KMS-11 (cell line): ENCODE results near the gene NDUFS6.

Experiments used
- H2AFZ ChIP-seq: fragments of 200-600 bp; sonication (generic); 2 replicates; pipeline ENCODE4 v1.6.1; 2016; ENCODE audit warnings: antibody characterized with exemption, mixed run types, low read depth
- H3K27ac ChIP-seq: fragments of 200-600 bp; sonication (generic); 2 replicates; pipeline ENCODE4 v1.6.1; 2016; ENCODE audit warnings: mild to moderate bottlenecking, mixed run types
- H3K27me3 ChIP-seq: fragments of 200-600 bp; sonication (generic); 2 replicates; pipeline ENCODE4 v1.6.1; 2017; ENCODE audit warnings: mild to moderate bottlenecking, low read depth, mixed run types, moderate library complexity; ENCODE audit not compliant: insufficient read depth
- H3K36me3 ChIP-seq: fragments of 200-600 bp; sonication (generic); 2 replicates; pipeline ENCODE4 v1.6.1; 2017; ENCODE audit warnings: mild to moderate bottlenecking, mixed run types; ENCODE audit not compliant: insufficient read depth
- H3K4me1 ChIP-seq: fragments of 200-600 bp; sonication (generic); 2 replicates; pipeline ENCODE4 v1.6.1; 2016; ENCODE audit warnings: mild to moderate bottlenecking, low read depth, mixed run types; ENCODE audit not compliant: poor library complexity, severe bottlenecking
- H3K4me2 ChIP-seq: fragments of 200-600 bp; sonication (generic); 2 replicates; pipeline ENCODE4 v1.7.0; 2016; ENCODE audit warnings: mild to moderate bottlenecking, mixed run types
- H3K4me3 ChIP-seq: fragments of 200-600 bp; sonication (generic); IDR thresholded peaks from 2 replicates; pipeline ENCODE4 v1.6.1; 2017; ENCODE audit warnings: low read depth, low read length, mixed read lengths; ENCODE audit not compliant: insufficient read depth
- H3K79me2 ChIP-seq: fragments of 200-600 bp; sonication (generic); 2 replicates; pipeline ENCODE4 v1.6.1; 2016; ENCODE audit warnings: low read depth, mixed run types; ENCODE audit not compliant: insufficient read depth
- H3K9ac ChIP-seq: fragments of 200-600 bp; sonication (generic); 2 replicates; pipeline ENCODE4 v1.6.1; 2016; ENCODE audit warnings: mild to moderate bottlenecking, mixed run types
- H4K20me1 ChIP-seq: fragments of 200-600 bp; sonication (generic); 2 replicates; pipeline ENCODE4 v1.6.1; 2016; ENCODE audit warnings: mild to moderate bottlenecking, mixed run types; ENCODE audit not compliant: insufficient read depth
- TF ChIP-seq, protein P1 (sequence below): fragments of 200-600 bp; sonication (generic); conservative IDR thresholded peaks from 2 replicates; pipeline ENCODE4 v1.6.1; 2017; ENCODE audit warnings: low read depth, mild to moderate bottlenecking, antibody characterized with exemption, low read length, moderate library complexity, mixed read lengths

NDUFS6 gene

DNA sequence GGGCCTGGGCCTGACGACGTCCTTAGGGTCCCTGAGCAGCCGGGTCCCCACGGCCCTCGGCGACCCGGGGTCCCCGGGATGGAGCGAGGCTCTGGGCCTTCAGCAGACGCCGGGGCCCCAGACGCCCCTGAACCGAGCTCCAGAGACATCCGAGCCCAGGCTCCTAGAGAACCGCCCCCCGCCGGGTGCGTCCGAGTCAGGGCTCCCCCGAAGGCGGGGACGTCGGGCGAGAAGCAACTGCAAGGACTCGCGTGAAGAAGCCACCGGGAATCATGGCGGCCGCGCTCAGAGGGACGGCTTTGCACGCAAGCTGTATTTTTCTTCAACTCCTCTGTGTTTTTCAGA, 56.0 kb downstream of the NDUFS6 start:
- TF ChIP-seq, protein P1, sequence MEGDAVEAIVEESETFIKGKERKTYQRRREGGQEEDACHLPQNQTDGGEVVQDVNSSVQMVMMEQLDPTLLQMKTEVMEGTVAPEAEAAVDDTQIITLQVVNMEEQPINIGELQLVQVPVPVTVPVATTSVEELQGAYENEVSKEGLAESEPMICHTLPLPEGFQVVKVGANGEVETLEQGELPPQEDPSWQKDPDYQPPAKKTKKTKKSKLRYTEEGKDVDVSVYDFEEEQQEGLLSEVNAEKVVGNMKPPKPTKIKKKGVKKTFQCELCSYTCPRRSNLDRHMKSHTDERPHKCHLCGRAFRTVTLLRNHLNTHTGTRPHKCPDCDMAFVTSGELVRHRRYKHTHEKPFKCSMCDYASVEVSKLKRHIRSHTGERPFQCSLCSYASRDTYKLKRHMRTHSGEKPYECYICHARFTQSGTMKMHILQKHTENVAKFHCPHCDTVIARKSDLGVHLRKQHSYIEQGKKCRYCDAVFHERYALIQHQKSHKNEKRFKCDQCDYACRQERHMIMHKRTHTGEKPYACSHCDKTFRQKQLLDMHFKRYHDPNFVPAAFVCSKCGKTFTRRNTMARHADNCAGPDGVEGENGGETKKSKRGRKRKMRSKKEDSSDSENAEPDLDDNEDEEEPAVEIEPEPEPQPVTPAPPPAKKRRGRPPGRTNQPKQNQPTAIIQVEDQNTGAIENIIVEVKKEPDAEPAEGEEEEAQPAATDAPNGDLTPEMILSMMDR = no peak
- no peak overlapping the region for H3K9ac ChIP-seq
- H3K79me2 ChIP-seq = no peaks in the 10 kb centered on the region
- no peaks in the 10 kb centered on the region for H3K36me3 ChIP-seq
- no peak overlapping the region for H3K4me2 ChIP-seq
- no peaks in the 10 kb centered on the region for H4K20me1 ChIP-seq
- peaks cover 29% of the 10 kb centered on the region; the same call in 1 of the 2 replicates for H3K27me3 ChIP-seq
- no peak overlapping the region for H3K4me3 ChIP-seq
- no peaks in the 10 kb centered on the region for H3K4me1 ChIP-seq
- no peak overlapping the region for H3K27ac ChIP-seq
- no peak overlapping the region for H2AFZ ChIP-seq

DNA sequence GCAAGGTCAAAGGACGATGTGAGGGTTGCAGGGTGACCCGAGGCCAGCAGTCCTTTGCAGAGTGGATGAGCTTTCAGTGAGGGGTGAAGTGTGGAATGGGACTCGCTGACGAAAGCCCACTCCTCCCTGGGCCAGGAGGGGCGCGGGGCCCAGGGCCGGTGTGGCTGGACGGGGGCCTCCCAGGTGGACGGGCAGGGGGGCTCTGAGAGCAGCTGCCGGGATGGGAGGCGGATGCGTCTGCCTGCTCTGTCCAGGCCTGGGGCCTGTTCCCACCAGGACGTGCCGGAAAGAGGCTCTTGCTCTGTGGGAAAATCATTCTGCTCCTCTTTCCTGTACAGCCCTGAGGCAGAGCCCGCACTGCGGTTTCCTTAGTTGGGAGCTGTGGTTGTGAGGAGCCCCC, 57.2 kb downstream of the NDUFS6 start:
- H3K79me2 ChIP-seq = no peaks in the 10 kb centered on the region
- peaks cover 32% of the 10 kb centered on the region for H3K27me3 ChIP-seq
- no peak overlapping the region for H3K9ac ChIP-seq
- H3K4me1 ChIP-seq = no peaks in the 10 kb centered on the region
- no peak overlapping the region for H2AFZ ChIP-seq
- H3K4me2 ChIP-seq = no peak overlapping the region
- TF ChIP-seq, protein P1 = no peak
- no peaks in the 10 kb centered on the region for H4K20me1 ChIP-seq
- no peak overlapping the region for H3K4me3 ChIP-seq
- H3K36me3 ChIP-seq = no peaks in the 10 kb centered on the region
- H3K27ac ChIP-seq = no peak overlapping the region

DNA sequence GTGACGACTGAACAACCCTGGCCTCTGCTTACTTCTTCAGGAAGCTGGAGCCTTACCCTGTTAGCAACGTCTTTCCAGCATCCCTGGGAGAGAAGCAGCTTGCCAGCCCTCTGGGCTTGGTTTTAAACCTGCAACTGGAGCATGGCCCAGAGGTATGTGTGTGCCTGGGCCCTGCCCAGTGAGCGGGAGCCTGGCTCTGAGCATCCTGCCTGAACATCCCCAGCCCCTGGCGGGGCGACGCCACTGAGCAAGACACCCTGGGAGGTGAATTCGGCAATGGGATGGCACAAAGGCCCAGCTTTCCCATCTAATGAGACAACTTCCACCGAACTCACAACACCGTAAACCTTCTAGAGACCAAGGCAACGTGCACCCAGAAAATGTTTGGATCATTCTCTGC, 57.9 kb downstream of the NDUFS6 start:
- H3K27me3 ChIP-seq = peaks cover 35% of the 10 kb centered on the region

DNA sequence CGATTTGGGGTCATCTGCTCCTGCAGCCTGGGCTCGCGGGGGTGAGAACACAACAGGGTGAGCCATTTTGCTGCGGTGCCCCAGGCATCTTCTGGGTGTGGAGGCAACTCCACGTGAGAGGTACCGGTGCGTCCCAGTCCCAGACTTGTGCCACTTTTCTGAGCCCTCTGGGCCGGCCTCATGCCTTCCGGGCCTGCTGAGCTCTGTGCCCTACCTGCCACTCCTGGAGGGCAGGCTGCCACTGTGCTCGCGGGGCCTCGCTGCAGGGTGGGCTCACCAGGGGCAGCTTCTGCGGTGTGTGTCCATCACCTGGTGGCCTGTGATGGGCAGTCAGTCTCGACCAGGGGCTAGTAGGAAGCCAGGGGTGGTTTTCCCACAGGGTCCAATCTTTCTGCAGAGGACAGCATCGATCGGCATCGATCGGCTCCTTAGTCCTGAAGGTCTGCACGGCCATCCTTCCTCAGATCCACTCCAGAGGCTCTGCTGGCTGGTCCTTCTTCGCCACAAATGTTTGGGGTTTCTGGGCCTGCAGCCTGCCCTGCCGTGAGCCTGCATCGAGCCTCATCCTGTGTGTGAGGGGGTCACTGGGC, 58.9 kb downstream of the NDUFS6 start:
- Histone ChIP-seq H2AFZ (no peak overlapping the region), H3K79me2 (no peaks in the 10 kb centered on the region), H3K27ac (no peak overlapping the region), H3K27me3 (peaks cover 40% of the 10 kb centered on the region), H3K4me2 (no peak overlapping the region), H3K4me3 (no peak overlapping the region), H3K9ac (no peak overlapping the region), H3K4me1 (no peaks in the 10 kb centered on the region), H3K36me3 (no peaks in the 10 kb centered on the region), H4K20me1 (no peaks in the 10 kb centered on the region)
- TF ChIP-seq, protein P1 = no peak

More for the DNA sequence above, 57.9 kb downstream of the NDUFS6 start:
- no peaks in the 10 kb centered on the region for H3K4me1 ChIP-seq
- H3K4me3 ChIP-seq = no peak overlapping the region
- no peaks in the 10 kb centered on the region for H3K79me2 ChIP-seq
- H3K4me2 ChIP-seq = no peak overlapping the region
- H4K20me1 ChIP-seq = no peaks in the 10 kb centered on the region
- no peak overlapping the region for H3K9ac ChIP-seq
- no peaks in the 10 kb centered on the region for H3K36me3 ChIP-seq
- H2AFZ ChIP-seq = no peak overlapping the region
- no peak overlapping the region for H3K27ac ChIP-seq
- TF ChIP-seq, protein P1 = no peak
